HG02763 (cell line): ENCODE results near the gene GGPS1.
A peak's percentile ranks its signal among the peaks of the same experiment; 100 is the strongest.
"Not testable (repeated sequence)": the region's sequence is repeated elsewhere in the genome, so short reads cannot be mapped to it uniquely, and the experiment has no call there.

Source experiments
- ATAC-seq: cut with Tn5 transposase; IDR thresholded peaks from one replicate; pipeline ENCODE4 v1.9.1; 2021; ENCODE audit warnings: mild to moderate bottlenecking, moderate library complexity; ENCODE audit not compliant: unreplicated experiment

Gene GGPS1

GRCh38 chr1:235336903-235337302 lies 8.5 kb downstream of the GGPS1 start:
- no peak for ATAC-seq

DNA sequence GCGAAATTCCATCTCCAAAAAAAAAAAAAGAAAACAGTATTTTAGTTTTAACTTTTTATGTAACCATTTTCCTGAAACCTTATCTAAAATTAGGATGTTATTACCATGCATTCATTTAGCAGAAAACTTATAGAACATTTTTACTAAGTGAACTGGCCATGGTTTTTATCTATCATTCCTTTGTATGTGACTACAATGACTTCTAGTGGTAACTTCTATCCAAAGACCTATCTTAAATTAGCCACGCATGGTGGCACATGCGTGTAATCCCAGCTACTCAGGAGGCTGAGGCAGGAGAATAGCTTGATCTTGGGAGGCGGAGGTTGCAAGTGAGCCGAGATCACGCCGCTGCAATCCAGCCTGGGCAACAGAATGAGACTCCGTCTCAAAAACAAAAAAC lies 11.4 kb downstream of the GGPS1 start:
- no peak for ATAC-seq

DNA sequence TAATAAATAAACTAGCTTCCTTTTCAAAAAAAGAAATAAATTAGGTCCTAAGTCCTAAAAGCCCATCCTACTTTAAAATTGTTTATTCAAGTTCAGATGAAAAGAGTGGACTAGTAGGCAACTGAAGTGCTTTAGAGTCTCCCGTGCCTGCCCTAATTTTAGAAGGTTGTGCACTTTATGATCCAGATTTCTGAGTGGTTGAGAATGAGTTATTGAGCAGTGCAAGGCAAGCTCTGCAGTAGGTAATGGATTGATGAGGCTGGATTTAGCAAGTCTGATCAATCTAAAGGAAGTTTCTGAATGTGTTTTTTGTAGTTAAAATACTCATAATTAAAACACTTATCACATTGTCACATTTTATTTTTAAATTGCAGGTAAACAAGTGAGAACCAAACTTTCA lies 13.0 kb downstream of the GGPS1 start:
- ATAC-seq: no peak

GRCh38 chr1:235342039-235342438 lies 13.7 kb downstream of the GGPS1 start:
- ATAC-seq: no peak

- ATAC-seq: no peak
Measured at GRCh38 chr1:235342471-235342870, 14.1 kb downstream of the GGPS1 start.

DNA sequence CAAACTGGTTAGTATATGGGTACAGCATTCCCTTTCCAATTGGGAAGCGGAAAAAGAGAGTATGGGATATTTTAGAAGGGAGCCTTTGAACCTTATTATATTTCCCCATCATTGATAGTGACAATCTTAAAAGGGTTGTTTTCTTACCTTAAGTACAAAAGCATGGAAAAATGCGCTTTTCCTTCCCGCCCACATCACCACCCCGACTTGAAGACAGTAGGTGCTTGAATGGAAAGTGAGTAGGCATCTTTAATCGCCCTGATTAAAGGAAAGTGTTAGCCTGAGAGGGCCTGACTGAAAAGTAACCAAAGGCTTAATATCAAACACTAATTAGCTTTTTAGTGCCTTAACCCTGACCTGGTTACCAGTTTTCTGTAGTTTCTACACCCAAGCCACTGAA lies 15.4 kb downstream of the GGPS1 start:
- no peak for ATAC-seq

DNA sequence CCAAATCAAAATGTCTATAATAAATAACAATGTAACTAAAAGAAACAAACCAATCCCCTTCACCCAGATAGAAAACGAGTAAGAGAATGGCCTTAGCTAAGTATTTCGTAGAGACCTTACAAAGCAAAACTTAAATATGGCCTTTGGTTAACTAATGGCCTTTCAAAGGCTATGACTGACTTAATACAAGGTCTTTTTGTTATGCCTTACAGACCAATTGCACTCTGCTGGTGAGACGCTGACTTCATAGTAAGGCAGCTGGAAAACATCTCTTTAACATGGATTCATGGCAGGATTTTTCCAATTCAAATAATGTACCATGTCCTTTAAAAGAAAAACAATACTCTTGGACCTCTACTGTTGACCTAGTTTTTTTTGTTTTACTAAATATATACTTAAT lies 23.1 kb downstream of the GGPS1 start:
- no peak for ATAC-seq

DNA sequence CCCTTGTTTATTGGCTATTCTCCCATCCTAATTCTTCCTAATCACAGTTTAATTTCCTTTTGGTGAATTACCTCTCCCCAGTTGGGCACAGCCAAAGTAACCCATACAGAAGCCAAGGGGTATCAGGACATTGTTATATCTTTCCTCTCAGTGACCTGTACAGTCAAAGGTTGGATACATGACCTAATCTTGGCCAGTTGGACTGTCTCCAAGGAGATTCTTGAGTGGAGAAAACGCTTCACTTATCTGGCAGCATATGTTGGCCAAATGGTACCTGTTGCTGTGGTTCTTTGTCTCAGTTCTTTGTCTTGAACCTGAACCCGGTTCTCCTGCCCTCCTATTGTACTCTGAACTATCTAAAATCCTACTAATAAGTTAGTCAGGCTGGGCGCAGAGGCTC lies 23.5 kb downstream of the GGPS1 start:
- no peak for ATAC-seq

DNA sequence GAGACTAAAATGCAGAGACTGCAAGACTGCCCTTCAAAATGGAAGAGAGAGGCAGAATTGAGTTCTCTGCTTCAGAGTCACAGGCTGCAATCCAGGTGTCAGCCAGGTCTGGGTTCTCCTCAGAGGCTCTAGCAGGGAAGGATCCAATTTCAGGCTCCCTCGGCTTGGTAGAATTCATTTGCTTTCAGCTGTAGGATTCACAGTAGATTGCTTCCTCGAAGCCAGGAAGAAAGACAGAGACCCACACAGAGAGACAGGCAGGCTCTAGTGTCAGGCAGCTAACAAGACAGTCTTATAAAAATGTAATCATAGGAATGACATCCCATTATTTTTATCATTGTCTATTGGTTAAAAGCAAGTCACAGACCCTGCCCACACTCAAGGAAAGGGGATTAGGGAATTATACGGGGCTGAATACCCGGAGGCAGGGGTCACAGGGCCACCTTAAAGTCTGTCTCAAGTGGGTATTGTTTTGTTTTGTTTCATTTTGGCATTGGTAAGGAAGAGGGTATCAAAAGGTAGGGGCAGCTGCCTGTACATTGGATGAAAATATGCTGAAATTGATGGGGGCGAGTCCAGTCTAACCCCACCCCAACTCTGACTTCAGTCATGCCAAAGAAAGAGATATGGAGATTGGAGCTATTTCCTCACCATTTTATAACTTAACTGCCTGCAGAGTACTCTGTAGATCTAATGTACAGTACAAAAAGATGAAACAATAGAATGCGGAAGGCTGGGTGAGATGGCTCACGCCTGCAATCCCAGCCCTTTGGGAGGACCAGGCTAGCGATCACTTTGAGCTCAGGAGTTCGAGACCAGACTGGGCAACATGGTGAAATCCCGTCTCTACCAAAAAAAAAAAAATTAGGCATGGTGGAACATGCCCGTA lies 29.4 kb downstream of the GGPS1 start:
- ATAC-seq: no peak

DNA sequence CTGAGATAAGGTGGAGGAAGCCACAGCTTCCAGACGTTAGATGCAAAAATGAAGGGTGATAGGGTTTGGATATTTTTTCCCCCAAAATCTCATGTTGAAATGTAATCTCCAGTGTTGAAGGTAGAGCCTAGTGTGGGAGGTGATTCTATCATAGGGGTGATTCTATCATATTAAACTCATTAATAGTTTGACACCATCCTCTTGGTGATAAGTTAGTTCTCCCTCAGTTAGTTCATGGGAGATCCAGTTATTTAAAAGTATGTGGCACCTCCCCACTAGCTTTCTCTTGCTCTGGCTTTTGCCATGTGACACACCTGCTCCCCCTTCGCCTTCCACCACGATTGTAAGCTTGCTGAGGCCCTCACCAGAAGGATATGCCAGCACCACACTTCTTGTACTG lies 30.5 kb downstream of the GGPS1 start:
- no peak for ATAC-seq

- not testable (repeated sequence) for ATAC-seq
Measured at GRCh38 chr1:235364189-235364588, 35.8 kb downstream of the GGPS1 start.

DNA sequence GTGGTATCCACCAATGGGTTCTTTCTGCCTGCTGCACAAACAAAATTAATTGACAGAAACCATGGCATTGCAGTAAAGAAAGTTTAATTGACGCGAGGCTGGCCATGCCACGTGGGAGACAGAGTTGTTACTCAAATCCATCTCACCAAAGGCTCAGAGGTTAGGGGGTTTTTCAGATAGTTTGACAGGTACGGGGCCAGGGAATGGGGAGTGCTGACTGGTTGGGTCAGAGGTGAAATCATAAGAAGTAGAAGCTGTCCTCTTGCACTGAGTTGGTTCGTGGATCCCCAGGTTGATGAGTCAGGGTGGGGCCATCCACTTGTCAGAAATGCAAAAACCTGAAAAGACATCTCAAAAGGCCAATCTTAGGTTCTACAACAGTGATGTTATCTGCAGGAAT lies 37.9 kb downstream of the GGPS1 start:
- no peak for ATAC-seq

GRCh38 chr1:235367000-235367908 lies 38.9 kb downstream of the GGPS1 start, which contains the start of gene TBCE:
TBCE (plus strand) TSS chr1:235367427; CDS start chr1:235380050, 12,623 bp downstream.
- ATAC-seq: peak; percentile 100

GRCh38 chr1:235368428-235368827 lies 40.1 kb downstream of the GGPS1 start:
- no peak for ATAC-seq

DNA sequence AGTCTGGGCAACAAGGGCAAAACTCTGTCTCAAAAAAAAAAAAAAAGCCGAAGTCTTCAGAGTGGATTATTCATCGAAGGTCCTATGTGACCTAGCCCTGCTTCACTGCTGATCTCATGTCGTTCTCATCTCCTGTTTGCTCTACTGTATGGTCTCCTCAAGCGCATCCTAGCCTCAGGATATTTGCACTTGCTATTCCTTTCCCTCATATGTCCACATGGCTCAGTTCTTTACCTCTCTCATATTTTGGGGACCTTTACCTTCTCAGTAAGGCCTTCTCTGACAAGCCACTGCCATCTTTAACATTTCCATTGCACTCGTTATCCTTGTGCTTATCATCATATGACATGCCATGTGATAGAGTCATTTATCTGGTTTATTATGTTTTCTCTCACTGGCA lies 41.4 kb downstream of the GGPS1 start:
- ATAC-seq: no peak

- no peak for ATAC-seq
Measured at GRCh38 chr1:235375919-235376605, 47.7 kb downstream of the GGPS1 start.

GRCh38 chr1:235378134-235378735 lies 49.9 kb downstream of the GGPS1 start:
- not testable (repeated sequence) for ATAC-seq

DNA sequence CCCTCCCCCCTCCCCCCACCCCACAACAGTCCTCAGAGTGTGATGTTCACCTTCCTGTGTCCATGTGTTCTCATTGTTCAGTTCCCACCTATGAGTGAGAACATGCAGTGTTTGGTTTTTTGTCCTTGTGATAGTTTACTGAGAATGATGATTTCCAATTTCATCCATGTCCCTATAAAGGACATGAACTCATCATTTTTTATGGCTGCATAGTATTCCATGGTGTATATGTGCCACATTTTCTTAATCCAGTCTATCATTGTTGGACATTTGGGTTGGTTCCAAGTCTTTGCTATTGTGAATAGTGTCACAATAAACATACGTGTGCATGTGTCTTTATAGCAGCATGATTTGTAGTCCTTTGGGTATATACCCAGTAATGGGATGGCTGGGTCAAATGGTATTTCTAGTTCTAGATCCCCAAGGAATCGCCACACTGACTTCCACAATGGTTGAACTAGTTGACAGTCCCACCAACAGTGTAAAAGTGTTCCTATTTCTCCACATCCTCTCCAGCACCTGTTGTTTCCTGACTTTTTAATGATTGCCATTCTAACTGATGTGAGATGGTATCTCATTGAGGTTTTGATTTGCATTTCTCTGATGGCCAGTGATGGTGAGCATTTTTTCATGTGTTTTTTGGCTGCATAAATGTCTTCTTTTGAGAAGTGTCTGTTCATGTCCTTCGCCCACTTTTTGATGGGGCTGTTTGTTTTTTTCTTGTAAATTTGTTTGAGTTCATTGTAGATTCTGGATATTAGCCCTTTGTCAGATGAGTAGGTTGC lies 53.8 kb downstream of the GGPS1 start:
- ATAC-seq: not testable (repeated sequence)

GRCh38 chr1:235385633-235386032 lies 57.3 kb downstream of the GGPS1 start:
- ATAC-seq: not testable (repeated sequence)

DNA sequence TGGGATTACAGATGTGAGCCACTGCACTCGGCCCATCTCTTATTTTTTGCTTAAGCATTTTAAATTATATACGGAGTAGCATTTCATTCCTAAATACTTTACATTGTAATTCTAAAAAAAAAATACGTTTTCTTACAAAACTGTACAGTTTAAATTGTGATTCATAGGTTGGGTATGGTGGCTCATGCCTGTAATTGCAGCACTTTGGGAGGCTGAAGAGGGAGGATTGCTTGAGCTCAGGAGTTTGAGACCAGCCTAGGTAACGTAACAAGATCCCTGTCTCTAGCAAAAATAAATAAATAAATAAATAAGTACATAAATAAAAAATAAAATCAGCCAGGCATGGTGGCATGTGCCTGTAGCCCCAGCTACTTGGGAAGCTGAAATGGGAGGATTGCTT lies 63.5 kb downstream of the GGPS1 start:
- ATAC-seq: no peak
